ENCODE measurements around the gene GALNT10. TPM values are rescaled to one million over a fixed set of nuclear protein-coding genes. Genes with fewer than 3 reads are reported as not detected.

GALNT10 gene
- total and polyA plus RNA-seq, 9 of the 15 experiments (the other 6 are each of a cell fraction or from before 2014, with no cell fraction given), result 4.6 to 37.1 (median 13.3) TPM

GRCh38 chr5:154190595-154191304, at the start of gene GALNT10 (continued):
- TF ChIP-seq PRDM10 (IDR thresholded peaks at IDR 0.05; ENCODE audit: partially characterized antibody) (peak; percentile 52), TCF3 (CRISPR knock-in tag; IDR thresholded peaks at IDR 0.05) (no peak), ZSCAN29 (IDR thresholded peaks at IDR 0.05) (no peak), RAD21 (CRISPR knock-in tag; conservative IDR thresholded peaks at IDR 0.05 in 1 of 2, IDR thresholded peaks at IDR 0.05 in 1 of 2) (no peak), ARNT (IDR thresholded peaks at IDR 0.05) (no peak), SNIP1 (IDR thresholded peaks at IDR 0.05; ENCODE audit: low read depth) (no peak), ZNF57 (CRISPR knock-in tag; IDR thresholded peaks at IDR 0.05) (no peak), ZNF408 (CRISPR knock-in tag; IDR thresholded peaks at IDR 0.05; ENCODE audit: low read depth) (no peak), HDAC8 (tag; IDR thresholded peaks at IDR 0.05) (no peak), GTF2B (IDR thresholded peaks at IDR 0.05; ENCODE audit: extremely low read depth, insufficient read length) (no peak), ZNF12 (CRISPR knock-in tag; IDR thresholded peaks at IDR 0.05) (no peak), LEF1 (IDR thresholded peaks at IDR 0.05) (no peak), E2F6 (IDR thresholded peaks at IDR 0.05; ENCODE audit: borderline replicate concordance in 1 of 2, extremely low read depth in 1 of 2, insufficient read depth in 1 of 2, insufficient read length in 1 of 2, low read depth in 1 of 2, low read length in 1 of 2, poor library complexity in 1 of 2, severe bottlenecking in 1 of 2) (peak in 1 of 2 experiments; percentile 64), PRPF4 (IDR thresholded peaks at IDR 0.05; ENCODE audit: insufficient read depth, low read depth, low read length, poor library complexity, severe bottlenecking) (no peak), RBM34 (IDR thresholded peaks at IDR 0.05; ENCODE audit: borderline replicate concordance, insufficient read depth, low read length) (no peak), ELF4 (CRISPR knock-in tag; IDR thresholded peaks at IDR 0.05) (no peak), MIER1 (IDR thresholded peaks at IDR 0.05; ENCODE audit: low read depth) (no peak), ZFP91 (CRISPR knock-in tag; IDR thresholded peaks at IDR 0.05) (no peak), FOXK1 (CRISPR knock-in tag; IDR thresholded peaks at IDR 0.05; ENCODE audit: borderline replicate concordance) (no peak), SREBF1 (IDR thresholded peaks at IDR 0.05; ENCODE audit: borderline replicate concordance, low read depth, low read length) (no peak), RFX7 (CRISPR knock-in tag; IDR thresholded peaks at IDR 0.05) (no peak), ZNF324 (CRISPR knock-in tag; IDR thresholded peaks at IDR 0.05) (no peak)

All from K562 (cell line).